ENCODE measurements around the gene CDHR3. TPM values are rescaled to one million over a fixed set of nuclear protein-coding genes. Genes with fewer than 3 reads are reported as not detected.
A peak's percentile ranks its signal among the peaks of the same experiment; 100 is the strongest.

Gene CDHR3
- polyA plus RNA-seq, 1 experiment = 1.9 TPM

DNA sequence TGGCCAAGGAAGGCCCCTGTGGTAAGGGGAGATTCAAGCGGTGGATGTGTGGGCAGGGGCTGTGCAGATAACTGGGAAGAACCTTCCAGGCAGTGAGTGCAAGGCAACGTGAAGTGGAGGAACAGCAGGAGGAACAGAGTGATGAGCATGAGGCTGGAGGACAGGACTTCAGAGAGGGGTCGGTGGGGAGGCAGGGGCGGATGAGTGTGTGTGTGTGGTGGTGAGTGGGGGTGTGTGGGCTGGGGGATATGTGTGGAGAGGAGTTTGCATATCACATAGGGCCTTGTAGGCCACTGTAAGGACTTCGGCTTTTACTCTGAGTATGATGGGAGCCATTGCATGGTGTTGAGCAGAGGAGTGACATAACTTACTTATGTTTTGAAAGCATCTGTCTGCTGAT lies 75.2 kb downstream of the CDHR3 start:
- Histone ChIP-seq H3K9me3 (ENCODE audit: control insufficient read depth, insufficient read depth, low read length) (peaks cover 9% of the 10 kb centered on the region; the same call in 1 of the 2 replicates), H3K27ac (ENCODE audit: low read depth, low read length) (no peak overlapping the region), H3K27me3 (ENCODE audit: control insufficient read depth, insufficient read depth, low read length) (no peaks in the 10 kb centered on the region), H3K4me3 (ENCODE audit: low read depth, low read length) (no peak overlapping the region)
- POLR2A ChIA-PET = no interaction called here
- CTCF ChIA-PET = no interaction called here
- no peak for DNase-seq (ENCODE audit: low read depth, low spot score)
- TF ChIP-seq, protein P1, sequence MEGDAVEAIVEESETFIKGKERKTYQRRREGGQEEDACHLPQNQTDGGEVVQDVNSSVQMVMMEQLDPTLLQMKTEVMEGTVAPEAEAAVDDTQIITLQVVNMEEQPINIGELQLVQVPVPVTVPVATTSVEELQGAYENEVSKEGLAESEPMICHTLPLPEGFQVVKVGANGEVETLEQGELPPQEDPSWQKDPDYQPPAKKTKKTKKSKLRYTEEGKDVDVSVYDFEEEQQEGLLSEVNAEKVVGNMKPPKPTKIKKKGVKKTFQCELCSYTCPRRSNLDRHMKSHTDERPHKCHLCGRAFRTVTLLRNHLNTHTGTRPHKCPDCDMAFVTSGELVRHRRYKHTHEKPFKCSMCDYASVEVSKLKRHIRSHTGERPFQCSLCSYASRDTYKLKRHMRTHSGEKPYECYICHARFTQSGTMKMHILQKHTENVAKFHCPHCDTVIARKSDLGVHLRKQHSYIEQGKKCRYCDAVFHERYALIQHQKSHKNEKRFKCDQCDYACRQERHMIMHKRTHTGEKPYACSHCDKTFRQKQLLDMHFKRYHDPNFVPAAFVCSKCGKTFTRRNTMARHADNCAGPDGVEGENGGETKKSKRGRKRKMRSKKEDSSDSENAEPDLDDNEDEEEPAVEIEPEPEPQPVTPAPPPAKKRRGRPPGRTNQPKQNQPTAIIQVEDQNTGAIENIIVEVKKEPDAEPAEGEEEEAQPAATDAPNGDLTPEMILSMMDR (IDR thresholded peaks at IDR 0.05; ENCODE audit: low read depth, low read length) = no peak

DNA sequence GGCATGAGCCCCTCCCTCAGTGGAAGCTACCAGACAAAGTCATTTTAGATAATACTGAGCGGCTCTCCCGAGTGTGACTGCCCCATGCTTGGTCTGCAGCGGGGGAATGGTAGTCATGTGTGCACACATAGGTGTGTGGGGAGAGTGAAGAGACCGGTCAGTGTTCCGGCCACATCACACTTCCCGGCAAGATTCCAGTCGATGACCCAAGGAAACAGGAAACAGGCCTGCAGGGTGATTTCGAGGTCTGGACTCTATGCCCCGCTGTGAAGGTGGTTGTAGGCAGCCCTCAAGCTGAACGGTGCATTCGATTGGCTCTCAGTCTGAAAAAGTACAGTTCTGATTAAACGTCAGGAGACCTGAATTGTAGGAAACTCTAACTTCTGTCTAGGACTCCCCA lies 75.9 kb downstream of the CDHR3 start:
- Histone ChIP-seq H3K27me3 (ENCODE audit: control insufficient read depth, insufficient read depth, low read length) (no peaks in the 10 kb centered on the region), H3K4me3 (ENCODE audit: low read depth, low read length) (no peak overlapping the region), H3K27ac (ENCODE audit: low read depth, low read length) (peak overlapping the region; percentile 82), H3K9me3 (ENCODE audit: control insufficient read depth, insufficient read depth, low read length) (peaks cover 6% of the 10 kb centered on the region; the same call in 1 of the 2 replicates)
- POLR2A ChIA-PET = interaction anchor here (0.9 to 1.8 kb wide), 2 partner anchors 25 to 29 kb away, joined by 3 read pairs; no protein-coding TSS in a partner anchor
- CTCF ChIA-PET = interaction anchor here (1.2 to 1.8 kb wide), 3 partner anchors 26 to 48 kb away, joined by 3 to 4 read pairs (median 4); no protein-coding TSS in a partner anchor
- TF ChIP-seq, protein P1 (IDR thresholded peaks at IDR 0.05; ENCODE audit: low read depth, low read length) = no peak
- no peak for DNase-seq (ENCODE audit: low read depth, low spot score)

DNA sequence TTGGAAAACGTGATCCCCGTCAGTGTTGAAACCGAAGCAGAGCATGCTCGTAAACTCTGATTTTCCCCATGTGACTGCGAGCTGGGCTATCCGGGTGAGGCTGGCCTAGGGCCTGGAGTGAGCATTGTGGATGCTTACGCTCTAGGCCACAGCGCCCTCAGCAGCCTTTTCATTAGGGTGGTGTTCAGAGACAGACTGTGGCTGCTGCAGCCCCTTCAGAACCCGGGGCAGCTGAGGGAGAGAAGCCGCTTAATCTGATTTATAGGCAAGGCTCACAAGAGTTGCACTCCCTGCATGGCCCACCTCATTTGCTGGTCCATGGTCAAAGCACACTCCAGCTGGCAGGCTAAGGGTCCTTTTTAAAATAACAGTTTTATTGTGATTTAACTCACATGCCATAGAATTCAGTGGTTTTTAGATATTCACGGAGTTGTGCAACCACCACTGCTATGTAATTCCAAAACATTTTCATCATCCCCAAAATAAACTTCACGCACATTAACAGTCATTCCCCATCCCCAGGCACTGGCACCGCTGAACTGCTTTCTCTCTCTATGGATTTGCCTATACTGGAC lies 76.5 kb downstream of the CDHR3 start:
- Histone ChIP-seq H3K27me3 (ENCODE audit: control insufficient read depth, insufficient read depth, low read length) (peaks cover 5% of the 10 kb centered on the region), H3K9me3 (ENCODE audit: control insufficient read depth, insufficient read depth, low read length) (peaks cover 3% of the 10 kb centered on the region; the same call in 1 of the 2 replicates), H3K27ac (ENCODE audit: low read depth, low read length) (peak overlapping the region; percentile 82), H3K4me3 (ENCODE audit: low read depth, low read length) (no peak overlapping the region)
- TF ChIP-seq, protein P1 (IDR thresholded peaks at IDR 0.05; ENCODE audit: low read depth, low read length) = peak; percentile 35
- ChIA-PET POLR2A (interaction anchor here (0.6 to 1.8 kb wide), 3 partner anchors 26 to 55 kb away, joined by 3 to 6 read pairs (median 3); no protein-coding TSS in a partner anchor), CTCF (interaction anchor here (1.0 to 1.8 kb wide), 4 partner anchors 26 to 279 kb away, joined by 3 to 6 read pairs (median 4); no protein-coding TSS in a partner anchor)
- DNase-seq (ENCODE audit: low read depth, low spot score) = peak; percentile 76

DNA sequence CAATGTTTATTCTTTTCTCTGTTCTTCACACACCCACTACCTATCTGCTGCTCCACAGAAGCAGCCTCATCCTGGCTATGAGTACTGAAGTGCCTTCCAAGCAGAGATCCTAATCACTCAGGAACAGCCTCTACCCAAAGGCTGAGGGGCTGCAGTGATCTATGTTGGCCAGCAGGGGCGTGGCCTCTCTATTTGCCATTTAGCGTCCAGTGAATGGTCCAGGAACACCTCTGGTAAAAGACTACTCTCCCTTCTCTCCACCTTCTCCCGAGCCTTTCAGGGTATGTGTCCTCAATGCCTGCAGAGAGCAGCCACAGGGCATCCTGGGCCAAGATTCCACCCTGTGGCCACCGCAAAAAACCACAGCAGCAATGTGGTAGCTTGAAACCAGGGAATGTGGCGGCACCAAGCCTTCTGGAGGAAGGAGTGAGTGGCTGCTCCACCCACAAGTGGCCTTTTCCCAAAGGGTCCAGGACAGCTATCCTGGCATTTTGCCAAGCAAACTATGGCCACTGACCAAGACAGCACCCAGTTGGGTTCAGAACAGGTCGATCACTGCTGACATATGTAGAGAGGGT lies 78.2 kb downstream of the CDHR3 start:
- TF ChIP-seq, protein P1 (IDR thresholded peaks at IDR 0.05; ENCODE audit: low read depth, low read length) = peak; percentile 62
- no peak overlapping the region for H3K27ac ChIP-seq (ENCODE audit: low read depth, low read length)
- no peak for DNase-seq (ENCODE audit: low read depth, low spot score)
- peaks cover 8% of the 10 kb centered on the region for H3K27me3 ChIP-seq (ENCODE audit: control insufficient read depth, insufficient read depth, low read length)
- ChIA-PET CTCF (interaction anchor here (0.6 to 3.1 kb wide), 4 partner anchors 26 to 389 kb away, joined by 3 to 38 read pairs (median 14); no protein-coding TSS in a partner anchor), POLR2A (interaction anchor here (0.6 kb wide), 1 partner anchor 370 kb away, joined by 4 read pairs; no protein-coding TSS in a partner anchor)
- no peak overlapping the region for H3K4me3 ChIP-seq (ENCODE audit: low read depth, low read length)
- H3K9me3 ChIP-seq (ENCODE audit: control insufficient read depth, insufficient read depth, low read length) = no peaks in the 10 kb centered on the region; the same call in 1 of the 2 replicates

DNA sequence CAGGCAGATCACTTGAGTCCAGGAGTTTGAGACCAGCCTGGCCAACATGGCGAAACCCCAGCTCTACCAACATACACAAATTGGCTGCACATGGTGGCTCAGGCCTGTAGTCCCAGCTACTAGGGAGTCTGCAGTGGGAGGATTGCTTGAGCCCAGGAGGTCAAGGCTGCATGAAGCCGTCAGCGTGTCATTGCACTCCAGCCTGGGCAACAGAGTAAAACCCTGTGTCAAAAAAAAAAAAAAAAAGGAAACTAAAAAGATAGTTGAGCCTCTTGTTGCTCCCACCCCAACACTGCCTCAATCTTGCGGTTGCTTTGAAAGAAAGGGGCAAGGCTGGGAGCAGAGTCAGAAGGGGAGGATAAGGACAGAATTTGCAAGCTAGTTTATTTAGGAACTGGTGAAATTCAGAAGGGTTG lies 79.1 kb downstream of the CDHR3 start:
- TF ChIP-seq, protein P1 (IDR thresholded peaks at IDR 0.05; ENCODE audit: low read depth, low read length) = no peak
- H3K27ac ChIP-seq (ENCODE audit: low read depth, low read length) = no peak overlapping the region
- H3K27me3 ChIP-seq (ENCODE audit: control insufficient read depth, insufficient read depth, low read length) = peaks cover 14% of the 10 kb centered on the region
- DNase-seq (ENCODE audit: low read depth, low spot score) = no peak
- ChIA-PET CTCF (interaction anchor here (0.5 to 3.1 kb wide), 22 partner anchors 25 to 1066 kb away, joined by 3 to 38 read pairs (median 4); no protein-coding TSS in a partner anchor), POLR2A (interaction anchor here (0.6 to 1.5 kb wide), 4 partner anchors 29 to 487 kb away, joined by 3 to 5 read pairs (median 4); no protein-coding TSS in a partner anchor)
- H3K9me3 ChIP-seq (ENCODE audit: control insufficient read depth, insufficient read depth, low read length) = no peaks in the 10 kb centered on the region
- no peak overlapping the region for H3K4me3 ChIP-seq (ENCODE audit: low read depth, low read length)

Data from AG04450 (cell line).